Loucy (cell line): ENCODE data around the gene PKHD1.

Experiments
- H2AFZ ChIP-seq: fragments of 200-600 bp; sonication (generic); 2 replicates; pipeline ENCODE4 v1.6.0; 2016; ENCODE audit warnings: antibody characterized with exemption, mild to moderate bottlenecking, low read length, moderate library complexity
- H3F3A ChIP-seq: fragments of 200-600 bp; 2 replicates; pipeline ENCODE4 v1.6.0; 2016; ENCODE audit warnings: antibody characterized with exemption, low read depth, mild to moderate bottlenecking
- H3K27me3 ChIP-seq: fragments of 200-600 bp; sonication (generic); 2 replicates; pipeline ENCODE4 v1.6.1; 2014; ENCODE audit warnings: low read length, mild to moderate bottlenecking; ENCODE audit not compliant: insufficient read depth, poor library complexity, severe bottlenecking
- H3K36me3 ChIP-seq: fragments of 200-600 bp; sonication (generic); 2 replicates; pipeline ENCODE4 v1.6.1; 2016; ENCODE audit warnings: low read length; ENCODE audit not compliant: insufficient read depth
- H3K4me1 ChIP-seq: fragments of 200-600 bp; sonication (generic); 2 replicates; pipeline ENCODE4 v1.5.1; 2014; ENCODE audit warnings: low read length, mild to moderate bottlenecking; ENCODE audit not compliant: insufficient read depth, poor library complexity, severe bottlenecking
- H3K4me2 ChIP-seq: fragments of 200-600 bp; sonication (generic); 2 replicates; pipeline ENCODE4 v1.6.0; 2014; ENCODE audit warnings: antibody characterized with exemption, low read length, low read depth, mild to moderate bottlenecking; ENCODE audit not compliant: poor library complexity, severe bottlenecking
- H3K4me3 ChIP-seq: fragments of 200-600 bp; sonication (generic); 2 replicates; pipeline ENCODE4 v1.5.1; 2014; ENCODE audit warnings: low read length, mild to moderate bottlenecking, mixed read lengths; ENCODE audit not compliant: poor library complexity, severe bottlenecking
- H3K79me2 ChIP-seq: fragments of 200-600 bp; sonication (generic); 2 replicates; pipeline ENCODE4 v1.6.1; 2014; ENCODE audit warnings: low read length; ENCODE audit not compliant: insufficient read depth
- H3K9ac ChIP-seq: fragments of 200-600 bp; sonication (generic); 2 replicates; pipeline ENCODE4 v1.6.0; 2014; ENCODE audit warnings: mild to moderate bottlenecking, low read depth, low read length, moderate library complexity; ENCODE audit not compliant: poor library complexity, severe bottlenecking
- H3K9me2 ChIP-seq: fragments of 200-600 bp; sonication (generic); replicated peaks from 2 replicates; pipeline ENCODE4 v1.6.1; 2016; ENCODE audit warnings: low read depth, low read length, mixed read lengths
- H3K9me3 ChIP-seq: fragments of 200-600 bp; sonication (generic); 2 replicates; pipeline ENCODE4 v1.6.1; 2014; ENCODE audit warnings: mild to moderate bottlenecking, antibody characterized with exemption, low read length, low read depth; ENCODE audit not compliant: insufficient read depth
- H4K20me1 ChIP-seq: fragments of 200-600 bp; sonication (generic); 2 replicates; pipeline ENCODE4 v1.6.0; 2014; ENCODE audit warnings: antibody characterized with exemption, low read length, mild to moderate bottlenecking; ENCODE audit not compliant: insufficient read depth, poor library complexity, severe bottlenecking
- CTCF ChIP-seq: fragments of 200-600 bp; sonication (generic); conservative IDR thresholded peaks from 2 replicates; pipeline ENCODE4 v1.5.1; 2014; ENCODE audit warnings: mild to moderate bottlenecking, antibody characterized with exemption, low read length
- EZH2phosphoT487 ChIP-seq: fragments of 200-600 bp; IDR thresholded peaks from 2 replicates; pipeline ENCODE4 v1.6.1; 2018; ENCODE audit warnings: antibody characterized with exemption, mild to moderate bottlenecking, moderate library complexity, borderline replicate concordance

PKHD1 gene

GRCh38 chr6:52098721-52099120, 11.3 kb upstream of the PKHD1 start:
- Histone ChIP-seq H3K4me2 (no peak overlapping the region), H3K4me3 (no peak overlapping the region), H4K20me1 (no peaks in the 10 kb centered on the region), H3F3A (no peaks in the 10 kb centered on the region), H3K9me3 (no peaks in the 10 kb centered on the region), H3K9ac (no peak overlapping the region), H3K36me3 (no peaks in the 10 kb centered on the region), H3K79me2 (no peaks in the 10 kb centered on the region), H3K4me1 (peaks cover 14% of the 10 kb centered on the region), H3K27me3 (no peaks in the 10 kb centered on the region), H2AFZ (no peak overlapping the region), H3K9me2 (no peaks in the 10 kb centered on the region)
- TF ChIP-seq EZH2phosphoT487 (no peak), CTCF (peak; percentile 66)

- H4K20me1 ChIP-seq, result no peaks in the 10 kb centered on the region
- TF ChIP-seq EZH2phosphoT487 (no peak), CTCF (no peak)
Measured at GRCh38 chr6:52089758-52090348, 2.4 kb upstream of the PKHD1 start.

GRCh38 chr6:52086741-52087140, 672 bp downstream of the PKHD1 start:
- TF ChIP-seq EZH2phosphoT487 (no peak), CTCF (no peak)

More at GRCh38 chr6:52089758-52090348, 2.4 kb upstream of the PKHD1 start:
- Histone ChIP-seq H2AFZ (no peak overlapping the region), H3K4me2 (no peak overlapping the region), H3F3A (no peaks in the 10 kb centered on the region), H3K4me3 (no peak overlapping the region), H3K27me3 (no peaks in the 10 kb centered on the region), H3K9me3 (no peaks in the 10 kb centered on the region), H3K9ac (no peak overlapping the region), H3K9me2 (no peaks in the 10 kb centered on the region), H3K36me3 (no peaks in the 10 kb centered on the region), H3K4me1 (peaks cover 14% of the 10 kb centered on the region), H3K79me2 (no peaks in the 10 kb centered on the region)

More at GRCh38 chr6:52086741-52087140, 672 bp downstream of the PKHD1 start:
- H2AFZ ChIP-seq, result peak overlapping the region; percentile 72; the same call in 1 of the 2 replicates
- H3K9me3 ChIP-seq, result no peaks in the 10 kb centered on the region
- H3K36me3 ChIP-seq, result no peaks in the 10 kb centered on the region
- H3K79me2 ChIP-seq, result no peaks in the 10 kb centered on the region
- no peak overlapping the region for H3K4me2 ChIP-seq
- peaks cover 14% of the 10 kb centered on the region for H3K4me1 ChIP-seq
- no peaks in the 10 kb centered on the region for H3F3A ChIP-seq
- H4K20me1 ChIP-seq, result no peaks in the 10 kb centered on the region
- no peaks in the 10 kb centered on the region for H3K9me2 ChIP-seq
- no peak overlapping the region for H3K9ac ChIP-seq
- H3K27me3 ChIP-seq, result no peaks in the 10 kb centered on the region
- H3K4me3 ChIP-seq, result no peak overlapping the region
